Neural cell (in vitro differentiated cells): Measurements from ENCODE around the gene HOXB6.

Experiments
- EP300 ChIP-seq: fragments of 450-650 bp; conservative IDR thresholded peaks from 2 replicates; pipeline ENCODE4 v1.6.1; 2014; ENCODE audit warnings: antibody characterized with exemption, mild to moderate bottlenecking, moderate library complexity; ENCODE audit not compliant: poor library complexity, severe bottlenecking
- EZH2 ChIP-seq: fragments of 200-600, 300-800 bp; shearing (Covaris generic), sonication (generic); IDR thresholded peaks from 2 replicates; pipeline ENCODE4 v1.6.1; 2014; ENCODE audit warnings: antibody characterized with exemption, low read length, borderline replicate concordance, mild to moderate bottlenecking; ENCODE audit not compliant: insufficient read depth, poor library complexity, severe bottlenecking
- MXI1 ChIP-seq: fragments of 450-650 bp; conservative IDR thresholded peaks from 2 replicates; pipeline ENCODE4 v1.6.1; 2014; ENCODE audit warnings: antibody characterized with exemption, mild to moderate bottlenecking; ENCODE audit not compliant: poor library complexity, severe bottlenecking
- POLR2AphosphoS5 ChIP-seq: IDR thresholded peaks from 2 replicates; pipeline ENCODE4 v1.6.1; 2012
- RAD21 ChIP-seq: fragments of 450-650 bp; conservative IDR thresholded peaks from 2 replicates; pipeline ENCODE4 v1.6.1; 2014; ENCODE audit warnings: antibody characterized with exemption, mild to moderate bottlenecking, moderate library complexity
- SMC3 ChIP-seq: fragments of 450-650 bp; conservative IDR thresholded peaks from 2 replicates; pipeline ENCODE4 v1.6.1; 2014; ENCODE audit warnings: antibody characterized with exemption, mild to moderate bottlenecking, moderate library complexity; ENCODE audit not compliant: poor library complexity
- TF ChIP-seq, protein P1 (sequence below): IDR thresholded peaks from 2 replicates; pipeline ENCODE4 v1.6.1; 2012; ENCODE audit warnings: borderline replicate concordance
- TF ChIP-seq, protein P2 (sequence below): fragments of 450-650 bp; IDR thresholded peaks from 2 replicates; pipeline ENCODE4 v1.5.1; 2014; ENCODE audit warnings: antibody characterized with exemption, mild to moderate bottlenecking, moderate library complexity; ENCODE audit not compliant: poor library complexity, severe bottlenecking

DNA sequence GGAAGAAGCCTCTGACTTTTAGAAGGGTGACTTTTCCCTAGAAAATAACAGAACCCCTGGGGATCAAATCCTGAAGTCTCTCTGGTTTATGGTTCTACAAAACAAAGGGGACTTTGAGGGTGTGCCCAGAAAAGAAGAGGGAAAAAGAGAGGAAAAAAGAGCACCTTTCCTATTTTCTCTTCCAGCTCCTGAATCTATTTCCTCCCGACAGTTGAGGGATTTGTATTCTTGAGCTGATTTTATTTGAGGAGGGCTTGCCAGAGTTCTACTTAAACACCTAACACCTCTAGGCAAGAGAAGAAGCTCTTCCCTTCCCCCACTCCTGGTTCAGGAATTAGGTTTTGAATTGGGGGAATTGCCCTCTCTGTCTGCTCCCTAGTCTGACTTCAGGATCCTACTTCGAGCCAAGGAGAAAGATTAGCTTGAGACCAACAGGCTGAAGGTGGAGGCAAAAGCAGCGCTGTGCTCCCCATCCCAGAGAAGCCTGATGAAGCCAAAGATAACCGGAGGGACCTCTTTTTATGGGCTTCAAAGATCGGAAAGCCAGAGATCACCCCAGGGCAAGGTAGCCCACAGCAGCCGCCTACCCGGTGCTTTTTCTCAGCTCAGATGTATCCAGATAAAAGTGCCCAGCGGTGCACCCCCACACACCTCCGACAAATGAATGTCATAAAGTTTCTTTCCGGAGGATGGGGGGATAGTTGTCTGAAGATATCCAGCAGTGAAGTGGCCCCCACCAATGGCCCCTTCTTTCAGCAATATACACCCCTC is 15.5 kb downstream of the HOXB6 start:
- TF ChIP-seq, protein P1, sequence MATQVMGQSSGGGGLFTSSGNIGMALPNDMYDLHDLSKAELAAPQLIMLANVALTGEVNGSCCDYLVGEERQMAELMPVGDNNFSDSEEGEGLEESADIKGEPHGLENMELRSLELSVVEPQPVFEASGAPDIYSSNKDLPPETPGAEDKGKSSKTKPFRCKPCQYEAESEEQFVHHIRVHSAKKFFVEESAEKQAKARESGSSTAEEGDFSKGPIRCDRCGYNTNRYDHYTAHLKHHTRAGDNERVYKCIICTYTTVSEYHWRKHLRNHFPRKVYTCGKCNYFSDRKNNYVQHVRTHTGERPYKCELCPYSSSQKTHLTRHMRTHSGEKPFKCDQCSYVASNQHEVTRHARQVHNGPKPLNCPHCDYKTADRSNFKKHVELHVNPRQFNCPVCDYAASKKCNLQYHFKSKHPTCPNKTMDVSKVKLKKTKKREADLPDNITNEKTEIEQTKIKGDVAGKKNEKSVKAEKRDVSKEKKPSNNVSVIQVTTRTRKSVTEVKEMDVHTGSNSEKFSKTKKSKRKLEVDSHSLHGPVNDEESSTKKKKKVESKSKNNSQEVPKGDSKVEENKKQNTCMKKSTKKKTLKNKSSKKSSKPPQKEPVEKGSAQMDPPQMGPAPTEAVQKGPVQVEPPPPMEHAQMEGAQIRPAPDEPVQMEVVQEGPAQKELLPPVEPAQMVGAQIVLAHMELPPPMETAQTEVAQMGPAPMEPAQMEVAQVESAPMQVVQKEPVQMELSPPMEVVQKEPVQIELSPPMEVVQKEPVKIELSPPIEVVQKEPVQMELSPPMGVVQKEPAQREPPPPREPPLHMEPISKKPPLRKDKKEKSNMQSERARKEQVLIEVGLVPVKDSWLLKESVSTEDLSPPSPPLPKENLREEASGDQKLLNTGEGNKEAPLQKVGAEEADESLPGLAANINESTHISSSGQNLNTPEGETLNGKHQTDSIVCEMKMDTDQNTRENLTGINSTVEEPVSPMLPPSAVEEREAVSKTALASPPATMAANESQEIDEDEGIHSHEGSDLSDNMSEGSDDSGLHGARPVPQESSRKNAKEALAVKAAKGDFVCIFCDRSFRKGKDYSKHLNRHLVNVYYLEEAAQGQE = no peak
- TF ChIP-seq, protein P2, sequence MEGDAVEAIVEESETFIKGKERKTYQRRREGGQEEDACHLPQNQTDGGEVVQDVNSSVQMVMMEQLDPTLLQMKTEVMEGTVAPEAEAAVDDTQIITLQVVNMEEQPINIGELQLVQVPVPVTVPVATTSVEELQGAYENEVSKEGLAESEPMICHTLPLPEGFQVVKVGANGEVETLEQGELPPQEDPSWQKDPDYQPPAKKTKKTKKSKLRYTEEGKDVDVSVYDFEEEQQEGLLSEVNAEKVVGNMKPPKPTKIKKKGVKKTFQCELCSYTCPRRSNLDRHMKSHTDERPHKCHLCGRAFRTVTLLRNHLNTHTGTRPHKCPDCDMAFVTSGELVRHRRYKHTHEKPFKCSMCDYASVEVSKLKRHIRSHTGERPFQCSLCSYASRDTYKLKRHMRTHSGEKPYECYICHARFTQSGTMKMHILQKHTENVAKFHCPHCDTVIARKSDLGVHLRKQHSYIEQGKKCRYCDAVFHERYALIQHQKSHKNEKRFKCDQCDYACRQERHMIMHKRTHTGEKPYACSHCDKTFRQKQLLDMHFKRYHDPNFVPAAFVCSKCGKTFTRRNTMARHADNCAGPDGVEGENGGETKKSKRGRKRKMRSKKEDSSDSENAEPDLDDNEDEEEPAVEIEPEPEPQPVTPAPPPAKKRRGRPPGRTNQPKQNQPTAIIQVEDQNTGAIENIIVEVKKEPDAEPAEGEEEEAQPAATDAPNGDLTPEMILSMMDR = no peak
- TF ChIP-seq RAD21 = no peak
- TF ChIP-seq POLR2AphosphoS5 = no peak
- no peak for TF ChIP-seq EP300
- TF ChIP-seq EZH2 = no peak
- no peak for TF ChIP-seq MXI1
- TF ChIP-seq SMC3 = no peak
